D341Med (cell line): ENCODE measurements around the gene TMEM203.

ENCODE experiments used
- DNase-seq: peaks from one replicate; pipeline ENCODE4 v3.0.0; 2012; ENCODE audit warnings: low spot score

The TMEM203 gene

GRCh38 chr9:137164370-137165249, 40.8 kb downstream of the TMEM203 start:
- DNase-seq, result no peak

GRCh38 chr9:137163805-137164204, 41.6 kb downstream of the TMEM203 start:
- no peak for DNase-seq

GRCh38 chr9:137163365-137163715, 42.1 kb downstream of the TMEM203 start:
- DNase-seq, result no peak

- DNase-seq, result no peak
Measured at GRCh38 chr9:137162505-137163364, 42.7 kb downstream of the TMEM203 start.

GRCh38 chr9:137161558-137162486, 43.6 kb downstream of the TMEM203 start:
- DNase-seq, result no peak

GRCh38 chr9:137160716-137161557, 44.5 kb downstream of the TMEM203 start:
- no peak for DNase-seq

GRCh38 chr9:137160054-137160425, 45.4 kb downstream of the TMEM203 start:
- no peak for DNase-seq

GRCh38 chr9:137159105-137160053, 46.1 kb downstream of the TMEM203 start:
- DNase-seq, result no peak

- DNase-seq, result no peak
Measured at GRCh38 chr9:137158625-137159024, 46.8 kb downstream of the TMEM203 start.

- DNase-seq, result no peak
Measured at GRCh38 chr9:137157618-137158415, 47.6 kb downstream of the TMEM203 start.

- DNase-seq, result peak; percentile 74
Measured at GRCh38 chr9:137156567-137157375, 48.7 kb downstream of the TMEM203 start.
